ENCODE results near the gene RAB17.

RAB17 gene

DNA sequence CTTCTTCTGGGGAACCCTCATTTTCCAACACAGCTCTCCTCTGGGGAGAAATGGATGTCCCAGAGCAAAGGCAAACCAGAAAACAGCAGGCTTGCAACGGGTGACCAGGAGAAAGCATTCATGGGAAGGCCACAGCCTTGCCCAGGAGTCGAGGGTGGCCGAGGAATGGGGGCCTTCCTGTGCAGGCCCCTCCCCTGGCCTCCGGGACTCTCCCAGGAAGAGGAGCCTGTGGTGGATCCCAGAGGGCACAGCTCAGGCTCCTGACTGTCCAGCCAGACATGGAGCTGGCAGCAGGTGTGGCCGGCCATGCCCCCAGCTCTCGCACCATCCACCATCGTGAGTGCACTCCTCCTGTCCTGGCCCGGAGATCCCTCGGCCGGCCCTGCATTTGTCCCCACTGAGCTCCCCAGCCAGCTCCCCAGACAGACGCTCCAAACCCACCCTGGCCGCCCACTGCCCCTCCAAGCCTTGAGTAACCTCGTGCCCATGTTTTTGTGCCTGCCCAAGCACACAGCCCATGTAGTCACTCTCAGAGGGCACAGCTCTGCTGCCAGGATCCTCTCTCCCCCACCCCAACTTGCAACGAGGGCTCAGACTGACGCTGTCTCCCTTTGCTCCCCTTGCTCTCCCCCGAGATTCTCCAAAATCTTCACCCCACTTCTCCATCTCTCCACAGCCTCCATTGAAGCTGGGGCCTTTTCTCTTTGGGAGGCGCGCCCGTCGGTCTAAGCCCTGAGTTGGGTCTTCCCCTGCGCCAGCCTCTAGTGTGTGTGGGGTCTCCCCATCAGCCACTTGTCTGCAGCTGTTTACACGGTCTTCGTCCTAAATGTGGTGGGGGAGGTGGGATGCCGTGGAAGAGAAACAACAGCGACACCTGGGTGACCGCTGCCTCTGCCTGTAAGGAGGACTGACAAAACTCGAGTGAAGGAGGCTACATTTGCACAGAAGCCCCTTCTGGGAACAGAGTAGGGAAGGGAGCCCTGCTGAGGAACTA is 14.4 kb downstream of the RAB17 start:
- DNase-seq, result no peak

DNA sequence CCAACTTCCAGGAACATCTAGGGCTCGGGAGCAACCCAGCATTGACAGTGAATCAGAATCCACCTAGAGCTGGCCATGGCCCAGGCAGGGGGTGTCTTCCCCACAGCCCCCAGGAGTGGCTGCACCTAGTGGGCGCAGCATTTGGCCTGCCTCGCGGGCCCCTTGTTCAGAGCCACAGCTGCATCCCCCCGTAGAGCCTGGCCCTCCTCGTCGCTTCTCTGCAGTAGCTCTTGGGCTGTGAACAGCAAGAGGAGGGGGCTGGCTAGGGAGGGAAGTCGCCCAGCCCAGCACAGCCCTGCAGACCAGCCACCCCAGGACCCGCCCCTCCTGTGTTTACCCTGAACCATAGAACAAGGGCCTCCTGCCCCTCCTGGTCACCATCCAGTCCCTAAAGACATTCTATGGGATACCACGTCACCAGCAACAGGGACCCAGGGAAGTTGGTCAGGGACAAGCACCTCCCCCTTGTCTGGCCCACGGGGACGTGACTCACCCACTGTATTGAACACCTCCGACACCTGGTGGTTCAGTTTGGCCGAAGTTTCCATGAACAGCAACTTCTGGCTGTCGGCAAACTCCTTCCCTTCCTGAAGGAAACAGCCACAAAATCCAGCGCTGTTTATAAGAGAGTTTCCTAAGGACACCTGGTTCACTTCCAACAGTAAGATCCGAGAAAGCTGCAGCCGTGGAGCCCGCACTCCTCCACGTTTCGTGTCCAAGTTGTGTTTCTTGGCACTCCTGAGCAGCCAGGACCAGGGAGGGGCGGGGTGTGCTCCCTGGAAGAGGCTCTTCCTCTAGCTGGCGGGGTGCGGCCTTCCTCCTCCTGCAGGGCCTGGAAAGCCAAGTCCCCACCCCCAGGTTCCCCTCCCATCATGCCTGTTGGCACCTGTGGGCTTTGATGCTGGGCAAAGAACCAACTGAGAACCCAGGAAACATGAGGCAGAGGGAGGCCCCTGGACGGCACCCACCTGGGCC is 15.4 kb downstream of the RAB17 start:
- DNase-seq, result no peak

DNA sequence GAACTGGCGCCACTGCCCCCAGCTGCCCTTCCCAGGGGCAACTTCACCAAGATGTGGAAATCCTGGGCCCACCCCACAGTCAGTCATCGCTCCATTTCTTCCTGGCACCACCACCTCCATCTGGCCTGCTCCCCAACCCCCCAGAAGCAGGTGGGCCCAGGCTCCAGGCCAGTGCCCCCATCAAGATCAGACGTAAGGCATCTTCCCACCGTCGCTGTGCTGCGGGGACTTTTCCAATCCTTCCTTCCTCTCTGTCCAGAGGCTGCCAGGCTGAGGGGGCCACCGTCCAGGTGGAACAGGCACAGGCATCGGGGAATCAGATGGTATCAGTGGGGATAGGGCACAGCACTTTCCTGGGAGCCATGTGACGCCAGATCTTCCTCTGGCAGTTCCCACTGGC is 16.1 kb downstream of the RAB17 start:
- DNase-seq, result no peak

- no peak for DNase-seq
Measured at GRCh38 chr2:237573721-237574415, 16.7 kb downstream of the RAB17 start.

GRCh38 chr2:237572742-237573101 is 17.8 kb downstream of the RAB17 start:
- no peak for DNase-seq

DNA sequence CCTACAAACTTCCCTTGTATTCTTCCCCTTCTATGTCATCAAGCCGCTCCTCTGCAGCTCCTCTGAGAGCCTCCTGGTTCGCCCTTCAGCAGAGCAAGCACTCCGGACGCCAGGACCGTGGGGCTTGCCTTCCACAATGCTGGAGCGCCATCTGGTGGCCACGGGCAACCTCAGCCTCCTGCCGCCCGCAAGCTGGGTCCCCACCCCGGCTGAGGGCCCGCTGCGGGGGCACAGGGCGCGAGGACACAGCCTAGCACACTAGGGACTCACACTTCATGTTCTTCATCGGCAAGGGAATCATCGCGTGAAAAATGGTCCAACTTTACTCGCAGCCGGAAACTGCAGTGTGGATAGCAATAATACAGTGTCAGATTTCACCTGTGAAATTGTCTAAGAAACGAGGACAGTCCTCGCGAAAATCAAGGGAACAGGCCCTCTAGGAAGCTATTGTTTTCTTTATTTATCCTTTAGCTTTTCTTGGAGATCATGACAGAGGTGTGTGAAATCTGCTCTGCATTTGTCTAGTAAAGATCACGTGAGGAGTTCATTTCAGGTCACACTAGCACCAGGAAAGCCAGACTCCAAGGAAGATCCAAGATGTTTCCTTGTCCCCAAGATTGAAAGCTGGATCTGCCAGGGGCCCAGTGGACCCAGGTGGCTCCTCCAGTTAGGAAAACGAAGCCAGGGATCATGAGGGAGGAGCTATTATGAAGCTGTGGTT is 18.4 kb downstream of the RAB17 start:
- peak; percentile 92 for DNase-seq

- no peak for DNase-seq
Measured at GRCh38 chr2:237571551-237571950, 19.0 kb downstream of the RAB17 start.

GRCh38 chr2:237570776-237571335 is 19.7 kb downstream of the RAB17 start:
- DNase-seq, result no peak

GRCh38 chr2:237569896-237570295 is 20.6 kb downstream of the RAB17 start:
- DNase-seq, result no peak

GRCh38 chr2:237569041-237569440 is 21.5 kb downstream of the RAB17 start:
- DNase-seq, result no peak

DNA sequence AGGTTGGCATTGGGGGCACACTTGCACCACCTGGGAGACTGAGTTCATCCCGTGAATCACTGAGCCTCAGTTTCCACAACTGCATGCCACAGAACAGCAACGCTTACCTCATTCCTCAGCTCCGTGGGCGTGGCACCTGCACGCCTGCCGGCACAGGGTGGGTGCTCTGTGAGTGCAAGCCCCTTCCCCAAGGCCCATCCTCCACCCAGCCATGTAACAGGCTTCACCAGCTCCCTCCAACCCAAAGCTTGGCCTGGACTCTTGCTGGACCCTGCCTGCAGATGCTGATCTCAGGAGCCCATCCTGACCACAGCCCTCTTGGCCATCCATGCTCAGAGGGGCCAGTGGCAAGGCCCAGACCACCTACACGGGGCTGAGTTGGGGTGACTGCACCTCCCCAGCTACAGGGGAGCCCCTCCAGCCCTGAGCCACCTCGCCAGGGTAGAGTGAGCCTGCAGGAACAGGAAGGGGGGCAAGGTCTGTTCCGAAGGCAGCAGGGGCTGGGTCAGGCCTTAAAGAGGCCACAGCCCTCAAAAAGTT is 22.3 kb downstream of the RAB17 start:
- no peak for DNase-seq

DNA sequence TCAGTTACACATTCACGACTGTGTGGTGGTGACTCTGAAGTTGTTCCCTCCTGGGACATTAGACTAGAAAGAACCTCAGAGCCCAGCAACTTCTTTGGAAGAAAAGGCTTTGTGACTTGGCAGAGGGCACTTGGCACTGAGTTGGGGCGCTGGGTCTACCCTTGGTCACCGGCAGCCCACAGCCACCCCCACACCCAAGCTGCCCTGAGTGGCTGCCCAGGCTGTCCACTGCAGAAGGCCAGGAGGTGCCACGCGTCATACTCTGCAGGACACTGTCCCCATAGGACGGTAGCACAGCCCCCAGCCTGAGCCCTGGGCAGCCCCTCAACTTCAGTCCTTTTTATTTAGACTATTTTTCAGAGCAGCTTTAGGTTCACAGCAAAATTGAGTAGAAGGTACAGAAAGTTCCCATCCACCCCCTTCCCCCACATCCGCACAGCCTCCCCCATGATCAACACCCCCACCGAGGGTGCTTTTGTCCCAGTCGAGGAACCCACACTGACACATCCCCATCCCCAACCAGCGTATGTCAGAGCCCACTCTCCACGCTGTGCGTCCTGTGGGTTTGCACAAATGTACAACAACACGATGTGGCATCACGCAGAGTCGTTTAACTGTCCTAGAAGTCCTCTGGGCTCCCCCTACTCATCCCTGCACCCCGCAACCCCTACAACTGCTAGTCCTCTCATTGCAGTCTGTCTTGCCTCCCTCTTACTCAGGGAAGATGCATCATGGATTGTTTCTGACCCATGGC is 23.1 kb downstream of the RAB17 start:
- DNase-seq, result no peak

- no peak for DNase-seq
Measured at GRCh38 chr2:237566401-237567235, 23.9 kb downstream of the RAB17 start, which contains the start of gene PRLH. Gene PRLH (plus strand): TSS chr2:237566574. CDS start chr2:237566574, 0 bp downstream.

DNA sequence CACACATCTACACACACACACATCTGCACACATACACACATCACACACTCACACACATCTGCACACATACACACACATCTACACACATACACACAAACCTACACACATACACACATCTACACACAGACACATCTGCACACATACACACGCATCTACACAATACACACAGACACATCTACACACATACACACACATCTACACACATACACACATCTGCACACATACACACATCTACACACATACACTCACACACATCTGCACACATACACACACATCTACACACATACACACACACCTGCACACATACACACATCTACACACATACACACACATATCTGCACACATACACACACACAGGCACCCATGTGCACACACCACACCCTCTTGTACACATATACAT is 24.6 kb downstream of the RAB17 start:
- DNase-seq, result no peak

DNA sequence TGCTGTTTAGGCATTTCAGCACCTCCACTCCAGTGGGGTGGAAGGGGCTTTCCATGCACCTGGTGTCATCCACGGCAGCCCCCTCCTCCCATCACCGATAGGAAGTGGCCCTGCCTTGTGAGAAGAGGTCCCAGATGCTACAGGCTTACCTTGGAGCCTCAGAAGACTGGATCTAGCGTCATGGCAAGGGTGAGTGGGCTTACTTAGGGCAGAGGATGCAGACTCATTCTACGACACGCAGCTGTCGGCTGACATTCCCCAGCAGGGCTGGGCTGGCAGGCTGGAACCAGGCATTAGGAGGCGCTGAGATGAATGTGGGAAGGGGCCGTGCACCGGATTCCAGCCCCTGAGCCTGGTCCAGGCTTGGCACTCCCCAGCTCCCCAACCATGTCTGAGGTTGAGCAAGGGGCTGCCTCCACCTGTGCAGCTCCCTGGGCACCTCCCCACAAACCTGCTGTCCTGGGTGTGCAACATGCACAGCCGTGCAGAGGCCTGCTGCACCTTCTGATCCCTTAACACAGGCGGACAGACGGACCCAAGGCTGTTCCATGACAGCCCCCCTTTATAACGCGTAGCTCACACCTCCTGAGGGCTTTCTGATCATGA is 25.9 kb downstream of the RAB17 start:
- DNase-seq, result no peak

GRCh38 chr2:237563816-237564215 is 26.7 kb downstream of the RAB17 start:
- no peak for DNase-seq

GRCh38 chr2:237561221-237561620 is 29.3 kb downstream of the RAB17 start:
- no peak for DNase-seq

DNA sequence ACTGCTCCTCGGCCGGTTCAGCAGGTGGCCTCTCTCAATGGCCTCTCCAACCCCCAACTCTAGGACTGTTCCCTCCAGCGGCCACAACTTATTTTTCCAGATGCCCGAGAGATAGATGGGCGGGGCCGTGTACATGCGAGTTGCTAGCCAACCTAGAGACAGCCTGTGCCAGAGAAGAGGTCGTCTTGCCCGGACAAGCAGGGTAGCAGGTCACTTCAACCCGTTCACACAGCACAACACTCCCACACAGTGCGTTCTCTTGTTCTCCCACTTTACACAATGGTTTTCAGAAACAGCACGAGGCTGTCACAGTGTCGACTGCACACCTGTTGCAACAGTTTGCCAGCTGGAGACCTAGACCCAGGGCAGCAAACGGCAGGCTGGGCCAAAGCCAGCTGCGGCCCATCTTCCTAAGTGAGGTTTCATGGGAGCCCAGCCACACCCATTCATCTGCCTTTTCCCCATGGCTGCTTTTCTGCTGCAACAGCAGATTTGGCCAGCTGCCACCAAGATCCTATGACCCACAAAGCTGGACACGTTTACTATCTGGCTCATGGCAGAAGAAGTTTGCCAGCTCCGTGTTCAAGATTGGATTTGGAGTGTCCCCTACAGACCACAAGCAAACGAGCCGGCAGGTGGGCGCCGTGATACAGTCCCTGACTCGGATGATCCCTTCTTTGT is 31.4 kb downstream of the RAB17 start:
- DNase-seq, result no peak

DNA sequence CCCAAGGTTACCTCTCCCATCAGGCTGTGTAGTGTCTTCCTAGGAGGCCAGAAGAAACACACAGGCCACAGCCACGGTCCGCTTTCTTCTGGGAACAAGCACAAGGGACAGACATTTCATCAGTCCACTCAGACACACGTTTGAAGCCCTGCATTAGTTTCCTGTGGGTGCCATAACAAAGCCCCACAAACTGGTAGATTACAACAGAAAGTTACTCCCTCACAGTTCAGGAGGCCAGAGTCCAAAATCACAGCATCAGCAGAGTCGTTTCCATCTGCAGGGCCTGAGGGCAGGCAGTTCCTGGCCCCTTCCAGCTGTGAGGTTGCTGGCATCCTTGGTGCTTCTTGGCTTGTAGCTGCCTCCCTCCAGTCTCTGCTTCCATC is 32.9 kb downstream of the RAB17 start:
- DNase-seq, result no peak

Measured in stimulated activated CD4-positive, alpha-beta T cell treated with anti-CD3 and anti-CD28 coated beads, Interleukin-4, amount 100 ng/mL, for 1 hour (primary cell).